NT2/D1 (cell line): Measurements from ENCODE around the gene CCSER2.

ENCODE experiments used
- DNase-seq: peaks from one replicate; pipeline ENCODE4 v3.0.0-alpha.2; 2011; ENCODE audit warnings: low read depth, low spot score
- H3K27me3 ChIP-seq: 2 replicates; pipeline ENCODE4 v1.6.0; 2011; ENCODE audit warnings: mild to moderate bottlenecking; ENCODE audit not compliant: insufficient read length, insufficient read depth
- H3K36me3 ChIP-seq: 2 replicates; pipeline ENCODE4 v1.6.1; 2011; ENCODE audit warnings: mild to moderate bottlenecking, low read length, mixed read lengths; ENCODE audit not compliant: insufficient read depth, insufficient read length
- H3K4me1 ChIP-seq: 2 replicates; pipeline ENCODE4 v1.5.1; 2011; ENCODE audit not compliant: insufficient read depth, insufficient read length
- H3K4me3 ChIP-seq: 2 replicates; pipeline ENCODE4 v1.5.1; 2011; ENCODE audit warnings: low read depth; ENCODE audit not compliant: insufficient read length
- H3K9ac ChIP-seq: 2 replicates; pipeline ENCODE4 v1.6.0; 2011; ENCODE audit warnings: low read depth; ENCODE audit not compliant: insufficient read length
- H3K9me3 ChIP-seq: 2 replicates; pipeline ENCODE4 v1.5.1; 2011; ENCODE audit warnings: mild to moderate bottlenecking, low read length; ENCODE audit not compliant: insufficient read depth
- SUZ12 ChIP-seq: IDR thresholded peaks from 2 replicates; pipeline ENCODE4 v1.6.1; 2011; ENCODE audit not compliant: insufficient read length, insufficient read depth; ENCODE audit errors: extremely low read depth
- YY1 ChIP-seq: IDR thresholded peaks from 2 replicates; pipeline ENCODE4 v1.6.1; 2011; ENCODE audit not compliant: insufficient read length, insufficient read depth
- ZNF274 ChIP-seq: IDR thresholded peaks from 2 replicates; pipeline ENCODE4 v1.6.1; 2011; ENCODE audit warnings: mild to moderate bottlenecking, low read depth, low read length

CCSER2 gene

DNA sequence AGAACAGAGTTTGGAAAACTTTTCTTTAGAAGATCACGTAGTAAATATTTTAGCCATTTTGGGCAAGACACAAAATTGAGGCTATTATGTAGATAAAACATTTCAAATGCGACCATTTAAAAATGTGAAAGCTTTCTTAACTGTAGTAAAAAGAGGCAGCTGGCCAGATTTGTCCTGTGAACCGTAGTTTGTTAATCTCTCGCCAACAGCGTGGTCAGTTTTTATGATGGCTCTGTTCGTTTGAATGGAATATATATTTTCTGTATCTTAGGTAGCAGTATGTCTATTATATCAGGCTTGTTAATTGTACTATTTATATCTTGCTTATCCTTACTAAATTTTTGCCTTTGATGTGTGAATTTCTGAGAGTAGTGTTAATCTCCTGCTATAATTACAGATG, 124.9 kb downstream of the CCSER2 start:
- DNase-seq, result no peak
- no peaks in the 10 kb centered on the region for H3K9me3 ChIP-seq
- no peaks in the 10 kb centered on the region for H3K27me3 ChIP-seq
- no peak overlapping the region for H3K9ac ChIP-seq
- no peak overlapping the region for H3K4me3 ChIP-seq
- TF ChIP-seq ZNF274 (no peak), SUZ12 (no peak), YY1 (no peak)
- no peaks in the 10 kb centered on the region for H3K4me1 ChIP-seq
- H3K36me3 ChIP-seq, result peaks cover under 1% of the 10 kb centered on the region

- peaks cover 3% of the 10 kb centered on the region for H3K36me3 ChIP-seq
- H3K4me3 ChIP-seq, result no peak overlapping the region
- H3K4me1 ChIP-seq, result no peaks in the 10 kb centered on the region
- H3K9me3 ChIP-seq, result peaks cover 5% of the 10 kb centered on the region; the same call in 1 of the 2 replicates
- DNase-seq, result no peak
- no peak for TF ChIP-seq SUZ12
- no peak for TF ChIP-seq ZNF274
- no peak for TF ChIP-seq YY1
- H3K27me3 ChIP-seq, result no peaks in the 10 kb centered on the region
- H3K9ac ChIP-seq, result no peak overlapping the region
Observed at GRCh38 chr10:84456126-84456525, 127.7 kb downstream of the CCSER2 start.

DNA sequence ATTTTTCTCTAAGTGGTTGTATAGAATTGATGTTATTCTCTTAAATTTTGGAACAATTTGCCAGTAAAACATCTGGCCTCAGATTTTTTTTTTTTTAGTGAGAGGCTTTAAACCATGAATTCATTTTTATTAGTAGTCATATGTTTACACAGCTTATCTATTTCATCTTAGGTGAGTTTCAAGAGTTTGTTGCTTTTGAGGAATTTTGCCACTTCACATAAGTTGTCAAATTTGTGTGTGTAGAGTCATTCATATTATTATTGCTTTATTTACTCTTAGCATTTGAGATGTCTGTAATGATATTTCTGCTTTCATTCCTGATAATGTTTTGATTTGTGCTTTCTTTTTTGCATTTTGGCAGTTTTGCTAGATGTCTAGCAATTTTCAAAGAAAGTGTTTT, 132.1 kb downstream of the CCSER2 start:
- H3K4me3 ChIP-seq, result no peak overlapping the region
- TF ChIP-seq YY1 (no peak), ZNF274 (no peak), SUZ12 (no peak)
- peaks cover 5% of the 10 kb centered on the region; the same call in 1 of the 2 replicates for H3K9me3 ChIP-seq
- H3K4me1 ChIP-seq, result no peaks in the 10 kb centered on the region
- peaks cover 3% of the 10 kb centered on the region for H3K36me3 ChIP-seq
- H3K27me3 ChIP-seq, result no peaks in the 10 kb centered on the region
- no peak overlapping the region for H3K9ac ChIP-seq
- no peak for DNase-seq

DNA sequence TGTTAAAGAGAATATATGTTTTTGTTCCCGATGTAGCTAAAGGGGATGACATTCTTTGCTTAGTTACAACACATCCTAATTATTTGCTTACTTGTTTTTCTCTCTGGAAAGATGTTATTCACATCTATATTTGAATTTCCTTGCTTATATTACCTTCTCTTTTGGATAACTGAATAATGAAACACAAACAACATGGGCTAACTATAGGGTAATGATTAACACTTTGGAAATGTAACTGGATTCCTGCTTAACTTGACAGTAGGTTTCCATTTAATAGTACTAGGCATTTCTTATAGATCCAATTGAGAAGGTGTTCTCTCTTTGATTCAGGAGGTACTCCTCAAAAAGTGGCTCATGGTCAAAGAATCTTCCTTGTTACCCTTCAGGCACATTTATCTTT, 141.1 kb downstream of the CCSER2 start:
- H3K9ac ChIP-seq, result no peak overlapping the region
- no peaks in the 10 kb centered on the region for H3K27me3 ChIP-seq
- DNase-seq, result no peak
- H3K36me3 ChIP-seq, result no peaks in the 10 kb centered on the region
- TF ChIP-seq YY1, result no peak
- no peak for TF ChIP-seq ZNF274
- TF ChIP-seq SUZ12, result no peak
- no peaks in the 10 kb centered on the region for H3K9me3 ChIP-seq
- no peaks in the 10 kb centered on the region for H3K4me1 ChIP-seq
- no peak overlapping the region for H3K4me3 ChIP-seq

GRCh38 chr10:84473136-84473535, 144.7 kb downstream of the CCSER2 start:
- TF ChIP-seq YY1 (no peak), ZNF274 (no peak), SUZ12 (no peak)
- H3K27me3 ChIP-seq, result no peaks in the 10 kb centered on the region

GRCh38 chr10:84477398-84478128, 149.2 kb downstream of the CCSER2 start:
- Histone ChIP-seq H3K9ac (no peak overlapping the region), H3K36me3 (peaks cover 13% of the 10 kb centered on the region), H3K4me3 (no peak overlapping the region), H3K9me3 (no peaks in the 10 kb centered on the region), H3K27me3 (no peaks in the 10 kb centered on the region), H3K4me1 (no peaks in the 10 kb centered on the region)
- no peak for TF ChIP-seq SUZ12
- TF ChIP-seq YY1, result no peak
- TF ChIP-seq ZNF274, result no peak
- no peak for DNase-seq

More at GRCh38 chr10:84473136-84473535, 144.7 kb downstream of the CCSER2 start:
- Histone ChIP-seq H3K4me1 (no peaks in the 10 kb centered on the region), H3K9ac (no peak overlapping the region), H3K36me3 (peaks cover 13% of the 10 kb centered on the region), H3K9me3 (no peaks in the 10 kb centered on the region), H3K4me3 (no peak overlapping the region)
- no peak for DNase-seq

DNA sequence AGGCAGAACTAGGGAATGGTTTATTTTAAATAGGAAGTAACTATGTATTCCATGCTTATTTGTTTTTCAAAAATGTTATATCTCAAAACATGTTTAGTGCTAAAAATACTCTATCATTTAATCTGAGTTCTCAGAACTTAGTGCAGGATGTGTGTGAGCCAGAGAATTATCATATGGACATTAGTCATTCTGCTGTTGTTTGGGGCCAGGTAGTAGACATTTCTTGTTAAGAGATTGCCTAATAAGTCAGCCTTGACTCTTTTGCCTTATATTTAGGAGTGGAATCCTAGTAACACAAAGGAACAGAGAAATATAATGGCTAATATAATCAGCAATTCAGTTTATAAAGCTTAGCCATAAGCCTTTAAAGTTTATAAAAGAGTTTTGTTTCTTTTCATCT, 149.8 kb downstream of the CCSER2 start:
- Histone ChIP-seq H3K9ac (no peak overlapping the region), H3K36me3 (peaks cover 13% of the 10 kb centered on the region), H3K4me1 (no peaks in the 10 kb centered on the region), H3K27me3 (no peaks in the 10 kb centered on the region), H3K9me3 (no peaks in the 10 kb centered on the region), H3K4me3 (no peak overlapping the region)
- no peak for TF ChIP-seq ZNF274
- no peak for TF ChIP-seq SUZ12
- TF ChIP-seq YY1, result no peak
- DNase-seq, result no peak

DNA sequence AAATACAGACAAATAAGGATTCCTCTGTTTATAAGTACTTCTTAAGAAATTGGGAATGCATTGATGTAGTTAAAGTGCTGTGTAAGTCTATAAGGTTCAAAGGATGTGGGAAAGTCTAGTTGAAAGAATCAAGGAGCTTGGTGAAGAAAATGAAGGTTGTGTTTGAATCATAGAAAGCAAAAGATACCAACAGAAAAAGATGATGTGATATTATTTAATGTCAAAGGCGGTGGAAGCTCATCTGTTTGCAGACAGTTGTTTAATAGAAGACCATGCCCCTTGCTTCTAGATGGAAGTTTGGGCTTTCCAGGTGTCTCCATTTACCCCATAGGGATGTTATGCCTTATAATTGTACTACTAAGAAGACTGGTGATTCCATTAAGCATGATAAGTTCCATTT, 150.3 kb downstream of the CCSER2 start:
- DNase-seq, result no peak
- H3K27me3 ChIP-seq, result no peaks in the 10 kb centered on the region
- peaks cover 13% of the 10 kb centered on the region for H3K36me3 ChIP-seq
- no peaks in the 10 kb centered on the region for H3K9me3 ChIP-seq
- no peak overlapping the region for H3K4me3 ChIP-seq
- H3K9ac ChIP-seq, result no peak overlapping the region
- no peak for TF ChIP-seq SUZ12
- TF ChIP-seq YY1, result no peak
- TF ChIP-seq ZNF274, result no peak
- H3K4me1 ChIP-seq, result no peaks in the 10 kb centered on the region
